HL-60 (cell line): ENCODE data around the gene SGMS1.

Source experiments
- CTCF ChIP-seq: IDR thresholded peaks from one replicate; pipeline ENCODE4 v1.5.1; 2011; ENCODE audit warnings: low read length, control low read depth, inconsistent platforms; ENCODE audit not compliant: insufficient read depth
- POLR2AphosphoS5 ChIP-seq: IDR thresholded peaks from 2 replicates; pipeline ENCODE4 v1.6.1; 2012; ENCODE audit warnings: low read depth
- REST ChIP-seq: IDR thresholded peaks from 2 replicates; pipeline ENCODE4 v1.6.1; 2012; ENCODE audit warnings: low read depth; ENCODE audit not compliant: insufficient replicate concordance
- SPI1 ChIP-seq: IDR thresholded peaks from 2 replicates; pipeline ENCODE4 v1.6.1; 2012; ENCODE audit warnings: low read depth, mild to moderate bottlenecking, borderline replicate concordance

- TF ChIP-seq POLR2AphosphoS5 (no peak), CTCF (no peak), REST (no peak), SPI1 (no peak)
Measured at GRCh38 chr10:50467209-50467608, 156.5 kb downstream of the SGMS1 start.
